Endodermal cell (in vitro differentiated cells): ENCODE results near the gene ELMOD1. TPM values are rescaled to one million over a fixed set of nuclear protein-coding genes. Genes with fewer than 3 reads are reported as not detected.

Experiments
- DNase-seq: peaks from one replicate; pipeline ENCODE4 v3.0.0-alpha.2; 2017
- H3K27ac ChIP-seq: 2 replicates; pipeline ENCODE4 v1.5.1; 2013; ENCODE audit warnings: mild to moderate bottlenecking, low read depth, low read length, moderate library complexity
- H3K27me3 ChIP-seq: 2 replicates; pipeline ENCODE4 v1.6.1; 2013; ENCODE audit warnings: mild to moderate bottlenecking, low read length, moderate library complexity; ENCODE audit not compliant: insufficient read depth, control insufficient read depth, poor library complexity, severe bottlenecking
- H3K36me3 ChIP-seq: 2 replicates; pipeline ENCODE4 v1.7.0; 2013; ENCODE audit warnings: mild to moderate bottlenecking, low read length, moderate library complexity; ENCODE audit not compliant: control insufficient read depth, insufficient read depth
- H3K4me1 ChIP-seq: one replicate; pipeline ENCODE4 v1.7.0; 2013; ENCODE audit warnings: low read length; ENCODE audit not compliant: control insufficient read depth, insufficient read depth
- H3K4me3 ChIP-seq: 2 replicates; pipeline ENCODE4 v1.5.1; 2013; ENCODE audit warnings: mild to moderate bottlenecking, low read length, moderate library complexity
- H3K9ac ChIP-seq: 2 replicates; pipeline ENCODE4 v1.6.1; 2013; ENCODE audit warnings: mild to moderate bottlenecking, low read length, moderate library complexity; ENCODE audit not compliant: poor library complexity, severe bottlenecking; ENCODE audit errors: extremely low read depth
- H3K9me3 ChIP-seq: 2 replicates; pipeline ENCODE4 v1.6.1; 2013; ENCODE audit warnings: mild to moderate bottlenecking, low read length, moderate library complexity; ENCODE audit not compliant: control insufficient read depth
- H3K27ac Mint-ChIP-seq: 2 replicates; pipeline ENCODE4 v1.8.0; 2020; ENCODE audit warnings: mixed read lengths
- H3K27me3 Mint-ChIP-seq: 2 replicates; pipeline ENCODE4 v1.8.0; 2021; ENCODE audit warnings: mild to moderate bottlenecking, mixed read lengths; ENCODE audit not compliant: insufficient read depth
- H3K36me3 Mint-ChIP-seq: 2 replicates; pipeline ENCODE4 v1.8.0; 2020; ENCODE audit warnings: low read depth, mixed read lengths
- H3K4me1 Mint-ChIP-seq: 2 replicates; pipeline ENCODE4 v1.8.0; 2020; ENCODE audit warnings: mixed read lengths
- H3K4me3 Mint-ChIP-seq: 2 replicates; pipeline ENCODE4 v1.8.0; 2020; ENCODE audit warnings: mild to moderate bottlenecking, moderate library complexity, mixed read lengths
- H3K9me3 Mint-ChIP-seq: 2 replicates; pipeline ENCODE4 v1.8.0; 2020; ENCODE audit warnings: mild to moderate bottlenecking, mixed read lengths
- CTCF ChIP-seq: fragments of 200-600 bp; sonication (generic); conservative IDR thresholded peaks from 2 replicates; pipeline ENCODE4 v1.5.0; 2021; ENCODE audit warnings: antibody characterized with exemption, mild to moderate bottlenecking
- WGBS, 2 experiments: methylation state at CpG; one replicate each; pipeline versions ENCODE4 v1.1.5 to v1.1.7; 2013; ENCODE audit warnings: missing lambda C conversion rate in 2 of 2, mixed read lengths in 1 of 2; ENCODE audit not compliant: insufficient coverage in 1 of 2, insufficient read length in 1 of 2; 5-methylcytosine and 5-hydroxymethylcytosine counted together
- total RNA-seq, 2 donors: library from RNA; stranded (reverse); fragmentation: NEBNext Ultra II Directional in 1 of 2; extraction: Animal tissue kit (Norgen Biotek cat#: 25700) in 1 of 2; gene quantifications; 2 replicates in 1 of 2; 3 replicates in 1 of 2; pipeline ENCODE4 v1.2.1, GENCODE V29; 2021

ELMOD1 gene
- total RNA-seq, 2 donors from 2014 or later: 0.46 to 0.60 TPM

- no peak overlapping the region for H3K4me3 Mint-ChIP-seq
- H3K4me1 ChIP-seq: peaks cover 5% of the 10 kb centered on the region
- no peak overlapping the region for H3K27ac ChIP-seq
- H3K27me3 Mint-ChIP-seq: peaks cover 66% of the 10 kb centered on the region
- H3K4me3 ChIP-seq: no peak overlapping the region
- 91 to 94% methylated on average over 3 of the region's 3 CpGs for WGBS, 2 experiments
- no peak for DNase-seq
- H3K4me1 Mint-ChIP-seq: peaks cover 27% of the 10 kb centered on the region
- no peaks in the 10 kb centered on the region for H3K36me3 ChIP-seq
- TF ChIP-seq CTCF: no peak
- H3K27me3 ChIP-seq: peaks cover 51% of the 10 kb centered on the region
- H3K9me3 Mint-ChIP-seq: no peaks in the 10 kb centered on the region
- no peaks in the 10 kb centered on the region for H3K36me3 Mint-ChIP-seq
- H3K27ac Mint-ChIP-seq: no peak overlapping the region
- H3K9ac ChIP-seq: no peak overlapping the region
- H3K9me3 ChIP-seq: no peaks in the 10 kb centered on the region
Measured at GRCh38 chr11:107704451-107704850, 113.5 kb downstream of the ELMOD1 start.

GRCh38 chr11:107705027-107705426 is 114.1 kb downstream of the ELMOD1 start:
- Mint-ChIP-seq H3K36me3 (no peaks in the 10 kb centered on the region), H3K9me3 (no peaks in the 10 kb centered on the region), H3K27me3 (peaks cover 64% of the 10 kb centered on the region), H3K4me3 (no peak overlapping the region), H3K27ac (no peak overlapping the region), H3K4me1 (peaks cover 30% of the 10 kb centered on the region)
- WGBS, 2 experiments: 86 to 93% methylated on average over 1 to 2 of the region's 2 CpGs
- DNase-seq: no peak
- no peaks in the 10 kb centered on the region for H3K9me3 ChIP-seq
- H3K4me1 ChIP-seq: peaks cover 5% of the 10 kb centered on the region
- H3K36me3 ChIP-seq: no peaks in the 10 kb centered on the region
- H3K4me3 ChIP-seq: no peak overlapping the region
- peaks cover 51% of the 10 kb centered on the region for H3K27me3 ChIP-seq
- no peak for TF ChIP-seq CTCF
- no peak overlapping the region for H3K9ac ChIP-seq
- H3K27ac ChIP-seq: no peak overlapping the region

GRCh38 chr11:107706531-107706930 is 115.6 kb downstream of the ELMOD1 start:
- peaks cover 16% of the 10 kb centered on the region for H3K4me1 ChIP-seq
- H3K27me3 Mint-ChIP-seq: peaks cover 66% of the 10 kb centered on the region
- H3K4me3 Mint-ChIP-seq: no peak overlapping the region

More at GRCh38 chr11:107706531-107706930, 115.6 kb downstream of the ELMOD1 start:
- Mint-ChIP-seq H3K4me1 (peaks cover 40% of the 10 kb centered on the region), H3K36me3 (no peaks in the 10 kb centered on the region), H3K27ac (no peak overlapping the region), H3K9me3 (no peaks in the 10 kb centered on the region)
- DNase-seq: no peak
- TF ChIP-seq CTCF: no peak
- no peak overlapping the region for H3K9ac ChIP-seq
- H3K4me3 ChIP-seq: no peak overlapping the region
- no peaks in the 10 kb centered on the region for H3K36me3 ChIP-seq
- WGBS, 2 experiments: 100% methylated on average over 1 of the region's 2 CpGs; no CpG with 5 or more reads in 1 of the 2 experiments
- no peak overlapping the region for H3K27ac ChIP-seq
- H3K27me3 ChIP-seq: peaks cover 59% of the 10 kb centered on the region
- H3K9me3 ChIP-seq: no peaks in the 10 kb centered on the region
